Measurements from ENCODE around the gene NACC2. TPM values are rescaled to one million over a fixed set of nuclear protein-coding genes. Genes with fewer than 3 reads are reported as not detected.

NACC2 gene
- polyA plus RNA-seq, 1 of the 3 experiments (the other 2 are of a cell fraction), result 22.1 TPM

DNA sequence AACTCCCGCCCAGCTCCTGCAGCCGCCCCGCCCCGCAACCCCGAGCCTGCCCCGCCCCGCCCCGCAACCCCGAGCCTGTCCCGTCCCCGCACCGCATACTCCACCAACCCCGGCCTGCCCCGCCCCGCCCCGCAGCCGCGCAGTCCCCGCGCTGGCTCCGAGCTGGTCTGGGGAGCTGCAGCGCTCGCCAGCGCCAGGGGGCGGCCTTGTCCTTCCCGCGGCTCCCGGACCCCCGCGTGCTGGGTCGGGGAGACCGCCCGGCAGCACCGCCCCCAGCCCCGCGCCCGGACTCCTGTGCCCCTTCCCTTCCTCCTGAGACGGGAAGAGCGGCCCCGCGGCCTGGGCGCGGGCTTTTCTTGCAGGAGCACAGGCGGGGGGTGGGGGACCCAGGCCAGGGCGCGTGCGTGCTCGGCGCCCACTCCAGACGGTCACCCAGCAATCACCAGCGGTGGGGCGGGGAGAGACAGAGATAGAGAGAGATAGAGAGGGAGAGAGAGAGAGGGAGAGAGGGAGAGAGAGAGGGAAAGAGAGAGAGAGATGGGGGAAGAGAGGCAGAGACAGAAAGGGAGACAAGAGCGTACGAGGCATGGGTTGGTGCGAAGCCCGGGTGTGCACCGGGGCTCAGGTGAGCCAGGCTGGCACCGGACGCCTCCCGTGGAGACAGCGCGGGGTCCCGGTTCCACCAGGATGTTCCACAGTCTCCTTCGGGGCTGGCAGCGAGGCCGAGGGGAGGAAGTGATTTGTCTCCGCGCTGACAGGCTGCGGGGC, 38.3 kb upstream of the NACC2 start:
- POLR2A ChIA-PET, result no interaction called here
- CTCF ChIA-PET, result interaction anchor here (0.7 to 5.7 kb wide), 26 partner anchors 10 to 166 kb away, joined by 3 to 48 read pairs (median 4); no protein-coding TSS in a partner anchor
- TF ChIP-seq, protein P1, sequence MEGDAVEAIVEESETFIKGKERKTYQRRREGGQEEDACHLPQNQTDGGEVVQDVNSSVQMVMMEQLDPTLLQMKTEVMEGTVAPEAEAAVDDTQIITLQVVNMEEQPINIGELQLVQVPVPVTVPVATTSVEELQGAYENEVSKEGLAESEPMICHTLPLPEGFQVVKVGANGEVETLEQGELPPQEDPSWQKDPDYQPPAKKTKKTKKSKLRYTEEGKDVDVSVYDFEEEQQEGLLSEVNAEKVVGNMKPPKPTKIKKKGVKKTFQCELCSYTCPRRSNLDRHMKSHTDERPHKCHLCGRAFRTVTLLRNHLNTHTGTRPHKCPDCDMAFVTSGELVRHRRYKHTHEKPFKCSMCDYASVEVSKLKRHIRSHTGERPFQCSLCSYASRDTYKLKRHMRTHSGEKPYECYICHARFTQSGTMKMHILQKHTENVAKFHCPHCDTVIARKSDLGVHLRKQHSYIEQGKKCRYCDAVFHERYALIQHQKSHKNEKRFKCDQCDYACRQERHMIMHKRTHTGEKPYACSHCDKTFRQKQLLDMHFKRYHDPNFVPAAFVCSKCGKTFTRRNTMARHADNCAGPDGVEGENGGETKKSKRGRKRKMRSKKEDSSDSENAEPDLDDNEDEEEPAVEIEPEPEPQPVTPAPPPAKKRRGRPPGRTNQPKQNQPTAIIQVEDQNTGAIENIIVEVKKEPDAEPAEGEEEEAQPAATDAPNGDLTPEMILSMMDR (IDR thresholded peaks at IDR 0.05), result peak; percentile 53
- TF ChIP-seq FOXJ3 (CRISPR knock-in tag; IDR thresholded peaks at IDR 0.05), result no peak
- TF ChIP-seq, protein P2, sequence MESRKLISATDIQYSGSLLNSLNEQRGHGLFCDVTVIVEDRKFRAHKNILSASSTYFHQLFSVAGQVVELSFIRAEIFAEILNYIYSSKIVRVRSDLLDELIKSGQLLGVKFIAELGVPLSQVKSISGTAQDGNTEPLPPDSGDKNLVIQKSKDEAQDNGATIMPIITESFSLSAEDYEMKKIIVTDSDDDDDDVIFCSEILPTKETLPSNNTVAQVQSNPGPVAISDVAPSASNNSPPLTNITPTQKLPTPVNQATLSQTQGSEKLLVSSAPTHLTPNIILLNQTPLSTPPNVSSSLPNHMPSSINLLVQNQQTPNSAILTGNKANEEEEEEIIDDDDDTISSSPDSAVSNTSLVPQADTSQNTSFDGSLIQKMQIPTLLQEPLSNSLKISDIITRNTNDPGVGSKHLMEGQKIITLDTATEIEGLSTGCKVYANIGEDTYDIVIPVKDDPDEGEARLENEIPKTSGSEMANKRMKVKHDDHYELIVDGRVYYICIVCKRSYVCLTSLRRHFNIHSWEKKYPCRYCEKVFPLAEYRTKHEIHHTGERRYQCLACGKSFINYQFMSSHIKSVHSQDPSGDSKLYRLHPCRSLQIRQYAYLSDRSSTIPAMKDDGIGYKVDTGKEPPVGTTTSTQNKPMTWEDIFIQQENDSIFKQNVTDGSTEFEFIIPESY (IDR thresholded peaks at IDR 0.05; ENCODE audit: borderline replicate concordance, low read depth), result no peak
- no peak for TF ChIP-seq FOSL2 (IDR thresholded peaks at IDR 0.05; ENCODE audit: borderline replicate concordance, low read depth)
- TF ChIP-seq, protein P3, sequence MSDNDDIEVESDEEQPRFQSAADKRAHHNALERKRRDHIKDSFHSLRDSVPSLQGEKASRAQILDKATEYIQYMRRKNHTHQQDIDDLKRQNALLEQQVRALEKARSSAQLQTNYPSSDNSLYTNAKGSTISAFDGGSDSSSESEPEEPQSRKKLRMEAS (IDR thresholded peaks at IDR 0.05; ENCODE audit: low read depth), result peak; percentile 65; the same call in 1 of the 2 replicates
- TF ChIP-seq MEF2A (IDR thresholded peaks at IDR 0.05; ENCODE audit: borderline replicate concordance, low read depth), result no peak
- no peak for TF ChIP-seq RFX5 (IDR thresholded peaks at IDR 0.05; ENCODE audit: low read length)
- no peak for TF ChIP-seq POLR2AphosphoS5 (IDR thresholded peaks at IDR 0.05; ENCODE audit: low read depth, low read length)
- no peak for TF ChIP-seq NFIC (IDR thresholded peaks at IDR 0.05; ENCODE audit: borderline replicate concordance)
- TF ChIP-seq, protein P4, sequence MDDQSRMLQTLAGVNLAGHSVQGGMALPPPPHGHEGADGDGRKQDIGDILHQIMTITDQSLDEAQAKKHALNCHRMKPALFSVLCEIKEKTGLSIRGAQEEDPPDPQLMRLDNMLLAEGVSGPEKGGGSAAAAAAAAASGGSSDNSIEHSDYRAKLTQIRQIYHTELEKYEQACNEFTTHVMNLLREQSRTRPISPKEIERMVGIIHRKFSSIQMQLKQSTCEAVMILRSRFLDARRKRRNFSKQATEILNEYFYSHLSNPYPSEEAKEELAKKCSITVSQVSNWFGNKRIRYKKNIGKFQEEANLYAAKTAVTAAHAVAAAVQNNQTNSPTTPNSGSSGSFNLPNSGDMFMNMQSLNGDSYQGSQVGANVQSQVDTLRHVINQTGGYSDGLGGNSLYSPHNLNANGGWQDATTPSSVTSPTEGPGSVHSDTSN (IDR thresholded peaks at IDR 0.05), result no peak
- peak; percentile 63 for TF ChIP-seq RAD21 (IDR thresholded peaks at IDR 0.05; ENCODE audit: low read length)
- TF ChIP-seq EP300 (IDR thresholded peaks at IDR 0.05; ENCODE audit: borderline replicate concordance in 1 of 2, low read depth in 1 of 2, low read length in 1 of 2), result no peak
- no peak for TF ChIP-seq CHD2 (IDR thresholded peaks at IDR 0.05; ENCODE audit: low read length, partially characterized antibody)
- peak; percentile 39 for TF ChIP-seq SMC3 (IDR thresholded peaks at IDR 0.05; ENCODE audit: low read depth, low read length)
- no peak for TF ChIP-seq GABPA (IDR thresholded peaks at IDR 0.05; ENCODE audit: low read depth)
- no peak for TF ChIP-seq JUND (IDR thresholded peaks at IDR 0.05)
- no peak for TF ChIP-seq RCOR1 (IDR thresholded peaks at IDR 0.05; ENCODE audit: low read length)
- no peak for TF ChIP-seq RXRA (IDR thresholded peaks at IDR 0.05; ENCODE audit: borderline replicate concordance, low read depth)
- TF ChIP-seq, protein P5, sequence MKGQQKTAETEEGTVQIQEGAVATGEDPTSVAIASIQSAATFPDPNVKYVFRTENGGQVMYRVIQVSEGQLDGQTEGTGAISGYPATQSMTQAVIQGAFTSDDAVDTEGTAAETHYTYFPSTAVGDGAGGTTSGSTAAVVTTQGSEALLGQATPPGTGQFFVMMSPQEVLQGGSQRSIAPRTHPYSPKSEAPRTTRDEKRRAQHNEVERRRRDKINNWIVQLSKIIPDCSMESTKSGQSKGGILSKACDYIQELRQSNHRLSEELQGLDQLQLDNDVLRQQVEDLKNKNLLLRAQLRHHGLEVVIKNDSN (IDR thresholded peaks at IDR 0.05; ENCODE audit: borderline replicate concordance, low read depth), result no peak
- no peak for TF ChIP-seq MXI1 (IDR thresholded peaks at IDR 0.05; ENCODE audit: low read depth, low read length)
- no peak for TF ChIP-seq TEAD4 (IDR thresholded peaks at IDR 0.05; ENCODE audit: borderline replicate concordance, insufficient read depth)
- TF ChIP-seq ELF1 (IDR thresholded peaks at IDR 0.05), result no peak
- TF ChIP-seq SIN3A (IDR thresholded peaks at IDR 0.05; ENCODE audit: borderline replicate concordance, low read depth, low read length), result no peak
- TF ChIP-seq, protein P6, sequence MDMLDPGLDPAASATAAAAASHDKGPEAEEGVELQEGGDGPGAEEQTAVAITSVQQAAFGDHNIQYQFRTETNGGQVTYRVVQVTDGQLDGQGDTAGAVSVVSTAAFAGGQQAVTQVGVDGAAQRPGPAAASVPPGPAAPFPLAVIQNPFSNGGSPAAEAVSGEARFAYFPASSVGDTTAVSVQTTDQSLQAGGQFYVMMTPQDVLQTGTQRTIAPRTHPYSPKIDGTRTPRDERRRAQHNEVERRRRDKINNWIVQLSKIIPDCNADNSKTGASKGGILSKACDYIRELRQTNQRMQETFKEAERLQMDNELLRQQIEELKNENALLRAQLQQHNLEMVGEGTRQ (IDR thresholded peaks at IDR 0.05; ENCODE audit: borderline replicate concordance, low read depth, low read length), result no peak
- 0 out of 2 replicates have a peak, but pooled peaks have one; percentile 5 for TF ChIP-seq NRF1 (IDR thresholded peaks at IDR 0.05; ENCODE audit: low read depth, low read length)
- TF ChIP-seq EZH2phosphoT487 (IDR thresholded peaks at IDR 0.05; ENCODE audit: borderline replicate concordance, low read depth), result no peak
- no peak for TF ChIP-seq FOXM1 (IDR thresholded peaks at IDR 0.05; ENCODE audit: low read depth)
- TF ChIP-seq TAF1 (IDR thresholded peaks at IDR 0.05; ENCODE audit: borderline replicate concordance, low read depth, low read length), result no peak

More for the DNA sequence above, 38.3 kb upstream of the NACC2 start:
- peak overlapping the region; percentile 37 to 57 for H3K4me3 ChIP-seq (ENCODE audit: low read depth in 2 of 2, low read length in 1 of 2)
- no peaks in the 10 kb centered on the region for H3K79me2 ChIP-seq (ENCODE audit: insufficient read depth)
- H3K27me3 ChIP-seq (ENCODE audit: insufficient read depth), result peaks cover 74% of the 10 kb centered on the region
- H3K36me3 ChIP-seq (replicated peaks in 1 of 2; ENCODE audit: control insufficient read depth in 1 of 2, insufficient read depth in 2 of 2, low read length in 1 of 2), result no peaks in the 10 kb centered on the region
- no peak overlapping the region for H3K27ac ChIP-seq (ENCODE audit: low read depth in 2 of 2, low read length in 1 of 2)
- H3K9ac ChIP-seq, result no peak overlapping the region
- peak overlapping the region; percentile 87 for H2AFZ ChIP-seq (ENCODE audit: low read depth)
- DNase-seq, result peak; percentile 93
- peaks cover 4 to 15% of the 10 kb centered on the region in 2 experiments; a peak in 2 of 4 replicates for H3K4me1 ChIP-seq (ENCODE audit: control insufficient read depth in 1 of 2, insufficient read depth in 2 of 2, low read depth in 1 of 2, low read length in 1 of 2)
- H3K9me2 ChIP-seq, result no peaks in the 10 kb centered on the region
- H3F3A ChIP-seq (replicated peaks; ENCODE audit: insufficient read depth), result no peaks in the 10 kb centered on the region
- no peaks in the 10 kb centered on the region for H3K9me3 ChIP-seq
- no peaks in the 10 kb centered on the region for H4K20me1 ChIP-seq (ENCODE audit: insufficient read depth)
- H3K4me2 ChIP-seq, result peak overlapping the region; percentile 95
- 7% methylated on average over 51 of the region's 69 CpGs for WGBS (ENCODE audit: low lambda C conversion rate)
